HCEC 1CT (cell line): ENCODE results near the gene ANAPC5.
"Not testable (repeated sequence)": the region's sequence is repeated elsewhere in the genome, so short reads cannot be mapped to it uniquely, and the experiment has no call there.

Experiments used
- DNase-seq: peaks from one replicate; pipeline ENCODE4 v3.0.0-alpha.2; 2017

The ANAPC5 gene, protein sequence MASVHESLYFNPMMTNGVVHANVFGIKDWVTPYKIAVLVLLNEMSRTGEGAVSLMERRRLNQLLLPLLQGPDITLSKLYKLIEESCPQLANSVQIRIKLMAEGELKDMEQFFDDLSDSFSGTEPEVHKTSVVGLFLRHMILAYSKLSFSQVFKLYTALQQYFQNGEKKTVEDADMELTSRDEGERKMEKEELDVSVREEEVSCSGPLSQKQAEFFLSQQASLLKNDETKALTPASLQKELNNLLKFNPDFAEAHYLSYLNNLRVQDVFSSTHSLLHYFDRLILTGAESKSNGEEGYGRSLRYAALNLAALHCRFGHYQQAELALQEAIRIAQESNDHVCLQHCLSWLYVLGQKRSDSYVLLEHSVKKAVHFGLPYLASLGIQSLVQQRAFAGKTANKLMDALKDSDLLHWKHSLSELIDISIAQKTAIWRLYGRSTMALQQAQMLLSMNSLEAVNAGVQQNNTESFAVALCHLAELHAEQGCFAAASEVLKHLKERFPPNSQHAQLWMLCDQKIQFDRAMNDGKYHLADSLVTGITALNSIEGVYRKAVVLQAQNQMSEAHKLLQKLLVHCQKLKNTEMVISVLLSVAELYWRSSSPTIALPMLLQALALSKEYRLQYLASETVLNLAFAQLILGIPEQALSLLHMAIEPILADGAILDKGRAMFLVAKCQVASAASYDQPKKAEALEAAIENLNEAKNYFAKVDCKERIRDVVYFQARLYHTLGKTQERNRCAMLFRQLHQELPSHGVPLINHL

DNA sequence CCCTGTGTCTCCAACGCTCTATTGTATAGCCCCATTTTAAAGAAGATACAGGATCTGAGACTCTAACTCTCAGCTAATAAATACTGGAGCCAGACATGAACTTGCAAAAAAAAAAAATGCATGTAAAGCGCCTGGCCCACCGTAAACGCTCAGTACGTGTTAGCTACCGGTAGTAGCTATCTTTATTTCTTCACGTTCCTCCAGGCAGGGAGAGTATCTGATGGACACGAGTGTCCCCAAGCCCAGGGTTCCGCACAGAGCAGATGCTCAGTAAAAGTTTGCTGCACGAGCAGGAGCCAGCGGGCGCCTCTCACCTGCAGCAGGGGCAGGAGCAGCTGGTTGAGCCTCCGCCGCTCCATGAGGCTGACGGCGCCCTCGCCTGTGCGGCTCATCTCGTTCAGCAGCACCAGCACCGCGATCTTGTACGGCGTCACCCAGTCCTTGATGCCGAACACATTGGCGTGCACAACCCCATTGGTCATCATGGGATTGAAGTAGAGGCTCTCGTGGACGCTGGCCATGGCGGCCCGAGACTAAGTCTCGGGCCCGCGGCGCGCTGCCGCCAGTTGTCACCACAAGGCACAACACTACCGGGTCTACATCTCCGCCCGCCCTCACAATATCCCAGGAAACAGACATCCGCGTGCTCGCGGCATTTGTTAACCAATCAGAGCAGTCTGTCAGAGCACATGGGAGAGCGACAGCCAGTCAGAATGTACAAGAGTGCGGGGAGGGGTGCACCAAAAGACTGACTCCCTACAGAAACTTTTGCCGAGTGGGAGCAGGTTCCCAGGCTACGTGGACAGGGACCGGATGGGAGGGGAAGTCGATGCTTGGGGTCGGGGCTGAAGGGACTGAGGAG is at the start of gene ANAPC5:
Gene ANAPC5, minus strand, starts transcription at position 592 of the 862 bp plus-strand sequence. Its CDS starts 71 bp downstream, at position 521.
- DNase-seq, result peak; percentile 99

GRCh38 chr12:121400332-121401139 is 48.3 kb upstream of the ANAPC5 start:
- peak; percentile 36 for DNase-seq

GRCh38 chr12:121399391-121400331 is 47.5 kb upstream of the ANAPC5 start, which contains the start of gene RNF34:
Gene RNF34 (plus strand): TSS chr12:121400118. CDS start chr12:121400213, 95 bp downstream.
- DNase-seq, result peak; percentile 99

DNA sequence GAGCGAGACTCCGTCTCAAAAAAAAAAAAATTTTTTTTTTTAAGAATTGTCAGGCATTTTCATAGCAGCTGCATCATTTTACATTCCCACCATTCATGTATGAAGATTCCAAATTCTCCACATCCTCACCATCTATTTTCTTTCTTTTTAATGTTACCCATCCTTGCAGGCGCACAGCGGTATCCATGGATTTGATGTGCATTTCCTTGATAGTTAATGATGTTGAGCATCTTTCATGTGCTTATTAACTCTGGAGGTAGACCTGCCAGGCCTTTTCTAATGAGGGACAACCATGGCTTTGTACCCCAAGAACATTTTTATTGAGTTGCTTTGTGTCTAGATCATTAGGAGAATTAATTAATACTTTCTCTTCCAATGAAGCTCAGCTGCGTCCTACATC is 46.1 kb upstream of the ANAPC5 start:
- DNase-seq, result no peak

- no peak for DNase-seq
Observed at GRCh38 chr12:121397521-121397920, 45.3 kb upstream of the ANAPC5 start.

DNA sequence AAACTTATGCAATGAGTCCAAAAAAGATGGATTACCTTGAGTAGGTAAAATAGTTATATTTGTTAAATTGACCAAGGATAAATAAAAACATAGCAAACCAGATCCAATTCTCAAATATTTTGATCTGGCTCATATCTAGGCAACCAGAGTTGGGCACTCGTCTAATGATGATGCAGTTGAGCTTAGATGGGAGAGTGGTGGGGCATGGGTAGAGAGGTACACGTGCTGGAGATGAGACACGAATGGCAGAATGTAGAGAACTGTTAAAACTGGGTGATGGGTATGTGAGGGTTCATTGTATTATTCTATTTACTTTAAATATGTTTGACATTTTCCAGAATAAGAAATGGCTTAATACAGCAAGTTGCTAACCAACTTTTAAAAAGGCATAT is 40.1 kb upstream of the ANAPC5 start:
- no peak for DNase-seq

- DNase-seq, result peak; percentile 23
Observed at GRCh38 chr12:121391619-121392324, 39.6 kb upstream of the ANAPC5 start.

DNA sequence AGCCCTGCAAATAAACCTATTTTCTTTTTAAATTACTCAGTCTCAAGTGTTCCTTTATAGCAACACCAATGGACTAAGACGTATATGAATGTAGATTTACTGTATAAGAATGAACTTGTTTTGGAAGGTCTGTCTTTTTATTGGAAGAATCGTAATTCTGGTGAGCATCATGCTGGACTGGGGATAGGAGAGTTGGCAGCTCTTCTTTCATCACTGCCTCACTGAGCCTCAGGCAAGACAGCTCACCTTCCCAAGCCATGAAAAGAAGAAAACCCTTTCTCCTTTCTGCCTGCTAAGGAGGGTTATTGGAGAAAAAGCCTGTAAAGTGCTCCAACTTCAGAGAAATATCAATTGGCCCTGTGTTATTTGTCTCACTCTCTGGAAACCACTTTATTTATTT is 38.6 kb upstream of the ANAPC5 start:
- DNase-seq, result no peak

DNA sequence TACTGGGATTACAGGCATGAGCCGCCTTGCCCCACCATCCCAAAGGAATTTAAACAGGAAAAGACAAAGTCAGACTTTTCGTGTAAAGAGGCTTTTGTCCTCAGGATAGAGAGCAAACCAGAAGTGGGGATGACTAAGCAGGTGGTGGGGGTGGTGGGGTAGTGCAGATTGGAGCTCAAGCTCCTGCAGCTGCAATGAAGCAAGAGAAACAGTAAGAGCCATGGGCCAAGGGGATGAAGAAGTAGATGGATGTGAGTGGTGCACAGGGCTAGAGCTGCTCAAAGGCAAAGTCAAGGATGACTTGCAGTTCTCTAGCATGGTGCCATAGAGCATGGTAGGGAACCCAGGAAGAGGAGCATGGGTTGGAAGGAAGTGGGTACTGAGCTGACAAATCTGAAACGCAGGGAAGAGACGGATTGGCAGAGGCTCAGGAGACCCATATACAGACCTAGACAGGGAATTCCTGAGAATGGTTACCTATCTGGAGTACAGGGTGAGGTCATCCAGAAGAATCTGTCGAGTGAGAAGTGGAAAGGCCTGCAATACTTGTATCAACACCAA is 36.3 kb upstream of the ANAPC5 start:
- DNase-seq, result peak; percentile 76

DNA sequence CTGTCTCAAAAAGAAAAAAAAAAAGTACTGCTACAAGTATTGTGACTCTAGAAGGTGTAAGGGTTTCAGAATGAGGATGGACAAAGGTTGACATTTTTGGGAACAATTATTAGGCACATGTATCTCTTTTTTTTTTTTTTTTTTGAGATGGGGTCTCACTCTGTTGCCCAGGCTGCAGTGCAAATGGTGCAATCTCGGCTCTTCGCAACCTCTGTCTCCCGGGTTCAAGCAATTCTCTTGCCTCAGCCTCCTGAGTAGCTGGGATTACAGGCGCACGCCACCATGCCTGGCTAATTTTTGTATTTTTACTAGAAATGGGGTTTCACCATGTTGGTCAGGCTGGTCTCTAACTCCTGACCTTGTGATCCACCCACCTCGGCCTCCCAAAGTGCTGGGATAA is 32.7 kb upstream of the ANAPC5 start:
- DNase-seq, result not testable (repeated sequence)

DNA sequence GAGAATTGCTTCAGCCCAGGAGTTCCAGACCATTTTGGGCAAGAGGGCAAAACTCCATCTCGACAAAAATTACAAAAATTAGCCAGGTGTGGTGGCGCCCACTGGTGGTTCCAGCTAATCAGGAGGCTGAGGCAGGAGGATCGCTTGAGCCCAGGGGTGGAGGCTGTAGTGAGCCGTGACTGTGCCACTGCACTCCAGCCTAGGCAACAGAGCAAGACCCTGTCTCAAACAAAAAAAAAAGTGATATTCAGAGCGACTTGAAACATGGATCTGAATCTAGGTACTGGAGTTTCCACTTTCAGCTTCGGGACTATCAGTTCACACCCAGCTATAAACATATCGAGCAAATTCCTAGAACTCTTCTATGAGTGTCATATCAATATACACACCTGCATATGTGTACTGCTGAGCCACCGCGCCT is 31.4 kb upstream of the ANAPC5 start:
- DNase-seq, result no peak

DNA sequence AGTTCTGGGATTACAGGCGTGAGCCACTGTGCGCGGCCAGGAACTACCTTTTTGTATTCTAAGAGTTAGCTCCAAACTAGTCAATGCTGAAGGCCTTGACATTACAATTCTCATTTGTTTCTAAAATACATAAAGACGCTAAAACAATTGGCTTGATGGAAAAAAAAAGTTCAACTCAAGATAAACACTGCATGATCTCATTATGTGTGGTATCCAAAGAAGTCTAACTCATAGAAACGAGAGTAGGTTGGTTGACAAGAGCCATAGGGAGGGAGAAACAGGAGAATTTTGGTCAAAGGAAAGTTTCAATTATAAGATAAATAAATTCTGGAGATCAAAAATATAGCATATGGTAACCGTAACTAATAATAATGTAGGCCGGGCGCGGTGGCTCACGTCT is 27.7 kb upstream of the ANAPC5 start:
- no peak for DNase-seq

- no peak for DNase-seq
Observed at GRCh38 chr12:121378736-121379135, 26.5 kb upstream of the ANAPC5 start.

DNA sequence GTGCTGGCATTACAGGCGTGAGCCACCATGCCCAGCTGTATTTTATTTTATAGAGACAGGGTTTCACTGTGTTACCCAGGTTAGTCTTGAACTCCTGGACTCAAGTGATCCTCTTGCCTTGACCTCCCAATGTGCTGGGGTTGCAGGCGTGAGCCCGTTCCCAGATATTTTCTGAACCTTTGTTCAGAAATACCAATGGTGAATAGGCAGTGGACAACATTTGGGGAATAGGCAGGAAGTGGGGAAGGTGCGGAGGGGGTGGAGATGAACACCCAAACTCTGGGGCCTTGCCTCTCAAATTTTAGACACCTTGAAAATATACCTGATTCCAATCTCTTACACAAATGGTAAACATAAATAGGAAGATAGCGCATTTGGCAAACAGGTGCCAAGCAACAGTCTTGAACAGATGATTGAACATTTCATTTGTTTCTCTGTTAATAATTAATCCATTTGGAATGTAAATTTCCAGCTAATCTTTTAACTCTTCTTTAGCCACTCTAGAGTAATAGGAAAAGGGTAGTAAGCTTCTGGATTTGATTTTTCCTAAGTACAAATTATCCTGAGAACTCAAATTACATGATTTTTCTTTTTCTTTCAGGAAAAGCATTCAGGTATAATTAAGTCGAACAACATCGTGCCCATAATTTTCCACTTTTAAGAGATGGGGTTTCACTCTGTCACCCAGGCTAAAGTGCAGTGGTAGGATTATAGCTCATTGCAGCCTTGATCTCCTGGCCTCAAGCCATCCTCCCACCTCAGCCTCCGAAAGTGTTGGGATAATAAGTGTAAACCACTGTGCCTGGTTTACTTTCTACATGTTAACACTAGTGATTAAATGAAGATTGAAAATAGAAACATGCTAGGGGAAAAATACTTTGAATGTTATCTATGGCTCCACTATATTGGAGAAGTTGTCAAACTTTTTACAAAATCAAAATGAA is 24.8 kb upstream of the ANAPC5 start:
- no peak for DNase-seq

DNA sequence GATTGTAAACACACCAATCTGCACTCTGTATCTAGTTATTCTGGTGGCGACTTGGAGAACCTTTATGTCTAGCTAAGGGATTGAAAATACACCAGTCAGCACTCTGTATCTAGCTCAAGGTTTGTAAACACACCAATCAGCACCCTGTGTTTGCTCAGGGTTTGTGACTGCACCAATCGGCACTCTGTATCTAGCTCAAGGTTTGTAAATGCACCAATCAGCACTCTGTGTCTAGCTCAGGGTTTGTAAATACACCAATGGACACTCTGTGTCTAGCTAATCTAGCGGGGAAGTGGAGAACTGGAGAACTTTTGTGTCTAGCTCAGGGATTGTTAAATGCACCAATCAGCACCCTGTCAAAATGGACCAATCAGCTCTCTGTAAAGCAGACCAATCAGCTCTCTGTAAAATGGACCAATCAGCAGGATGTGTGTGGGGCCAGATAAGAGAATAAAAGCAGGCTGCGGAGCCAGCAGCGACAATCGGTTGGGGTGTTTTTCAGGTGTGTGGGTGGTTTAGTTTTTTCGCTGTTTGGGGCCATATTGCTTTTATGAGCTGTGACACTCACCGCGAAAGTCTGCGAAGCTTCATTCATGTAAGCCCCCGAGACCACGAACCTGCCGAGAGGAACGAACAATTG is 22.9 kb upstream of the ANAPC5 start:
- not testable (repeated sequence) for DNase-seq

DNA sequence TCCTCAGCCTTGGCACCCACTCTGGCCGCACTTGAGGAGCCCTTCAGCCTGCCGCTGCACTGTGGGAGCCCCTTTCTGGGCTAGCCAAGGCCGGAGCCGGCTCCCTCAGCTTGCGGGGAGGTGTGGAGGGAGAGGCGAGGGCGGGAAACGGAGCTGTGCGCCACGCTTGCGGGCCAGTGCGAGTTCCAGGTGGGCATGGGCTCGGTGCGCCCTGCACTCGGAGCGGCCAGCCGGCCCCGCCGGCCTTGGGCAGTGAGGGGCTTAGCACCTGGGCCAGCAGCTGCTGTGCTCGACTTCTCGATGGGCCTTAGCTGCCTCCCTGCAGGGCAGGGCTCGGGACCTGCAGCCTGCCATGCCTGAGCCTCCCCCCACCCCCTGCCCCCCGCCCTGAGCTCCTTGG is 22.1 kb upstream of the ANAPC5 start:
- DNase-seq, result not testable (repeated sequence)

GRCh38 chr12:121373755-121374154 is 21.5 kb upstream of the ANAPC5 start:
- no peak for DNase-seq

GRCh38 chr12:121371404-121371803 is 19.2 kb upstream of the ANAPC5 start:
- DNase-seq, result no peak
